ENCODE data around the gene LMOD2. TPM values are rescaled to one million over a fixed set of nuclear protein-coding genes. Genes with fewer than 3 reads are reported as not detected.

The LMOD2 gene, protein sequence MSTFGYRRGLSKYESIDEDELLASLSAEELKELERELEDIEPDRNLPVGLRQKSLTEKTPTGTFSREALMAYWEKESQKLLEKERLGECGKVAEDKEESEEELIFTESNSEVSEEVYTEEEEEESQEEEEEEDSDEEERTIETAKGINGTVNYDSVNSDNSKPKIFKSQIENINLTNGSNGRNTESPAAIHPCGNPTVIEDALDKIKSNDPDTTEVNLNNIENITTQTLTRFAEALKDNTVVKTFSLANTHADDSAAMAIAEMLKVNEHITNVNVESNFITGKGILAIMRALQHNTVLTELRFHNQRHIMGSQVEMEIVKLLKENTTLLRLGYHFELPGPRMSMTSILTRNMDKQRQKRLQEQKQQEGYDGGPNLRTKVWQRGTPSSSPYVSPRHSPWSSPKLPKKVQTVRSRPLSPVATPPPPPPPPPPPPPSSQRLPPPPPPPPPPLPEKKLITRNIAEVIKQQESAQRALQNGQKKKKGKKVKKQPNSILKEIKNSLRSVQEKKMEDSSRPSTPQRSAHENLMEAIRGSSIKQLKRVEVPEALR
- total RNA-seq (2013) = not detected
- polyA plus RNA-seq (under 1 TPM in 1 of 3 donors, not detected in 2; 0.09 TPM), polyA minus RNA-seq (not detected in 2 replicates), total RNA-seq (0 to 1.2 (median 0) reads per million in 11 experiments)

DNA sequence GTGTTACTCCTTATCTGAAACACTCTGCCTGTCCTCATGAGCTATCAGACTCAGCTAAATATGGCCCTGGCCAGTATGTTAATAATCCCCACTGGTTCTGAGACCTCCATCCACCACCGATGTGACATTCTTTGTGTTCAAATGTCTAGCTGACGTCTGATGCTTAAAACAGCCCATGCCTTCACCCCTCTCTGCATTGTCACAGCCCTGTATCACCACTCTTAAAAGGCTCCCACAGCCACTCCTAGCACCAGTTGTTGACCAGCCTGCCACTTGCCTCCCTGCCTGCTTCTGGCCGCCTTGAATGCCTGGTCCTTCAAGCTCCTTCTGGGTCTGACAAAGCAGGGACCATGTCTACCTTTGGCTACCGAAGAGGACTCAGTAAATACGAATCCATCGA, at the start of gene LMOD2:
TSS of gene LMOD2 (plus strand) at position 253 of the 400 bp plus-strand sequence. CDS start at position 351, 98 bp downstream.
- no peaks in the 10 kb centered on the region for H3K4me1 ChIP-seq (ENCODE audit: control insufficient read depth in 1 of 2, insufficient read depth in 2 of 2, low read length in 2 of 2)
- DNase-seq = no peak
- Mint-ChIP-seq H3K27me3 (ENCODE audit: low read depth in 3 of 3) (peaks cover 0 to 5% (median 2%) of the 10 kb centered on the region in 3 donors), H3K36me3 (no peaks in the 10 kb centered on the region), H3K27ac (no peak within 1 kb of the TSS), H3K4me3 (no peak within 1 kb of the TSS), H3K9me3 (peaks cover 0 to 3% (median 0%) of the 10 kb centered on the region in 7 donors), H3K4me1 (no peaks in the 10 kb centered on the region)
- H3K9me3 ChIP-seq (replicated peaks in 1 of 2; ENCODE audit: control insufficient read depth in 1 of 2, insufficient read depth in 1 of 2, low read length in 2 of 2) = no peaks in the 10 kb centered on the region
- TF ChIP-seq, protein P1, sequence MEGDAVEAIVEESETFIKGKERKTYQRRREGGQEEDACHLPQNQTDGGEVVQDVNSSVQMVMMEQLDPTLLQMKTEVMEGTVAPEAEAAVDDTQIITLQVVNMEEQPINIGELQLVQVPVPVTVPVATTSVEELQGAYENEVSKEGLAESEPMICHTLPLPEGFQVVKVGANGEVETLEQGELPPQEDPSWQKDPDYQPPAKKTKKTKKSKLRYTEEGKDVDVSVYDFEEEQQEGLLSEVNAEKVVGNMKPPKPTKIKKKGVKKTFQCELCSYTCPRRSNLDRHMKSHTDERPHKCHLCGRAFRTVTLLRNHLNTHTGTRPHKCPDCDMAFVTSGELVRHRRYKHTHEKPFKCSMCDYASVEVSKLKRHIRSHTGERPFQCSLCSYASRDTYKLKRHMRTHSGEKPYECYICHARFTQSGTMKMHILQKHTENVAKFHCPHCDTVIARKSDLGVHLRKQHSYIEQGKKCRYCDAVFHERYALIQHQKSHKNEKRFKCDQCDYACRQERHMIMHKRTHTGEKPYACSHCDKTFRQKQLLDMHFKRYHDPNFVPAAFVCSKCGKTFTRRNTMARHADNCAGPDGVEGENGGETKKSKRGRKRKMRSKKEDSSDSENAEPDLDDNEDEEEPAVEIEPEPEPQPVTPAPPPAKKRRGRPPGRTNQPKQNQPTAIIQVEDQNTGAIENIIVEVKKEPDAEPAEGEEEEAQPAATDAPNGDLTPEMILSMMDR (IDR thresholded peaks at IDR 0.05) = no peak
- intact Hi-C loops (cut with micrococcal nuclease) = no loop called here
- no peaks in the 10 kb centered on the region for H3K36me3 ChIP-seq (replicated peaks in 1 of 2; ENCODE audit: control insufficient read depth in 1 of 2, insufficient read depth in 2 of 2, low read length in 2 of 2)
- H3K4me2 ChIP-seq (replicated peaks; ENCODE audit: extremely low read depth, low read length, poor library complexity, severe bottlenecking) = no peak within 1 kb of the TSS
- 85% methylated on average over 6 of the region's 6 CpGs for WGBS (ENCODE audit: insufficient coverage)
- H2AFZ ChIP-seq (ENCODE audit: insufficient read depth, low read depth, low read length, poor library complexity, severe bottlenecking) = no peak within 1 kb of the TSS
- no peaks in the 10 kb centered on the region for H3K27me3 ChIP-seq (ENCODE audit: control insufficient read depth in 2 of 2, insufficient read depth in 2 of 2, low read length in 2 of 2)
- H3K9ac ChIP-seq (ENCODE audit: insufficient read depth, low read length, poor library complexity, severe bottlenecking) = no peak within 1 kb of the TSS
- no peak within 1 kb of the TSS for H3K27ac ChIP-seq (ENCODE audit: low read depth in 1 of 2, low read length in 2 of 2)
- H3K79me2 ChIP-seq (ENCODE audit: insufficient read depth, low read length) = no peaks in the 10 kb centered on the region
- H3K4me3 ChIP-seq (replicated peaks in 1 of 3; ENCODE audit: low read depth in 2 of 3, low read length in 3 of 3) = no peak within 1 kb of the TSS
- no peaks in the 10 kb centered on the region for H4K20me1 ChIP-seq (ENCODE audit: insufficient read depth, low read length)

DNA sequence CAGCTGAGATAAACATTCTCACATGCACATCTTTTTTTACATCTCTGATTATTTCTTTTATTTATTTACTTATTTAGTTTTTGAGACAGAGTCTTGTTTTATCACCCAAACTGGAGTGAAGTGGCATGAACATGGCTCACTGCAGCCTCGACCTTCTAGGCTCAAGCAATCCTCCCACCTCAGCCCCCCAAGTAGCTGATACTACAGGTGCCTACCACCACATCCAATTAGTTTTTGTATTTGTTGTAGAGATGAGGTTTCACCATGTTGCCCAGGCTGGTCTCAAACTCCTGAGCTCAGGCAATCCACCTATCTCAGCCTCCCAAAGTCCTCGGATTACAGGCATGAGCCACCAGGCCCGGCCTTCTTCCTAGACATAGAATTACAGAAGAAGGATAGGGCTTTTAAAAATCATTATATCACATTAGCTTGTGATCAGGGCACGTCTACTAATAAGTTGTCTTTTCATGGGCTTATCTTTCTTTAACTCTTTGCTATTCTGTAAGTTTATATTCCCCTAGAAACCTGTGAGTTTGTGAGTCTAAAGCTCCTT, 48.2 kb upstream of the LMOD2 start:
- no CpG with 5 or more reads among the region's 4 CpGs for WGBS (ENCODE audit: insufficient coverage)
- no peaks in the 10 kb centered on the region for H3K36me3 ChIP-seq (replicated peaks in 1 of 2; ENCODE audit: control insufficient read depth in 1 of 2, insufficient read depth in 2 of 2, low read length in 2 of 2)
- H3K79me2 ChIP-seq (ENCODE audit: insufficient read depth, low read length) = no peaks in the 10 kb centered on the region
- no peaks in the 10 kb centered on the region for H3K27me3 ChIP-seq (ENCODE audit: control insufficient read depth in 2 of 2, insufficient read depth in 2 of 2, low read length in 2 of 2)
- intact Hi-C loops (cut with micrococcal nuclease) = no loop called here
- no peak overlapping the region for H3K9ac ChIP-seq (ENCODE audit: insufficient read depth, low read length, poor library complexity, severe bottlenecking)
- H3K4me2 ChIP-seq (replicated peaks; ENCODE audit: extremely low read depth, low read length, poor library complexity, severe bottlenecking) = no peak overlapping the region
- H3K27ac Mint-ChIP-seq = no peak overlapping the region
- H3K36me3 Mint-ChIP-seq = no peaks in the 10 kb centered on the region
- H3K9me3 Mint-ChIP-seq = peaks cover 0 to 3% (median 0%) of the 10 kb centered on the region in 7 donors
- H4K20me1 ChIP-seq (ENCODE audit: insufficient read depth, low read length) = no peaks in the 10 kb centered on the region
- no peak overlapping the region for H2AFZ ChIP-seq (ENCODE audit: insufficient read depth, low read depth, low read length, poor library complexity, severe bottlenecking)
- DNase-seq = no peak
- no peaks in the 10 kb centered on the region for H3K4me1 ChIP-seq (ENCODE audit: control insufficient read depth in 1 of 2, insufficient read depth in 2 of 2, low read length in 2 of 2)
- TF ChIP-seq, protein P1 (IDR thresholded peaks at IDR 0.05) = no peak
- H3K4me3 ChIP-seq (replicated peaks in 1 of 3; ENCODE audit: low read depth in 2 of 3, low read length in 3 of 3) = no peak overlapping the region
- H3K27ac ChIP-seq (ENCODE audit: low read depth in 1 of 2, low read length in 2 of 2) = no peak overlapping the region
- H3K27me3 Mint-ChIP-seq (ENCODE audit: low read depth in 3 of 3) = peaks cover 0 to 4% (median 0%) of the 10 kb centered on the region in 3 donors
- H3K4me1 Mint-ChIP-seq = no peaks in the 10 kb centered on the region
- H3K4me3 Mint-ChIP-seq = no peak overlapping the region
- no peaks in the 10 kb centered on the region for H3K9me3 ChIP-seq (replicated peaks in 1 of 2; ENCODE audit: control insufficient read depth in 1 of 2, insufficient read depth in 1 of 2, low read length in 2 of 2)
